GM21526 (cell line): Measurements from ENCODE around the gene DARS1.
"Not testable (repeated sequence)": the region's sequence is repeated elsewhere in the genome, so short reads cannot be mapped to it uniquely, and the experiment has no call there.

ENCODE experiments used
- ATAC-seq: cut with Tn5 transposase; IDR thresholded peaks from one replicate; pipeline ENCODE4 v1.9.1; 2021; ENCODE audit warnings: moderate library complexity; ENCODE audit not compliant: unreplicated experiment, low FRiP score

Gene DARS1

DNA sequence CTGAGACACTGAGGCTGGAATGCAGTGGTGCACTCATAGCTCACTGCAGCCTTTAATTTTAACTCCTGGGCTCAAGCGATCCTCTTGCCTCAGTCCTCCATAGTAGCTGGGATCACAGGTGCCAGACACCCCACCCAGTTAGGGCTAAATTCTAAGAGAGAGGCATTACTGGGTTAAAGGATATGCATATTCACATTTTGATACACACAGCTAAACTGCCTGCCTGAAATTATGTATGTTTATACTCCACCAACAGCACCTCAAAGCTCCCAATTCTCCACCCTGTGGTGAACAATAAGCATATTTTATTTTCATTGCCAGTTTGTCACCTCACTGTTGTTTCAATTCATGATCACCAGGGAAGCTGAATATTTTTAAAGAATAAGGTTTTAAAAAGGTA is 90.5 kb downstream of the DARS1 start:
- ATAC-seq = no peak

DNA sequence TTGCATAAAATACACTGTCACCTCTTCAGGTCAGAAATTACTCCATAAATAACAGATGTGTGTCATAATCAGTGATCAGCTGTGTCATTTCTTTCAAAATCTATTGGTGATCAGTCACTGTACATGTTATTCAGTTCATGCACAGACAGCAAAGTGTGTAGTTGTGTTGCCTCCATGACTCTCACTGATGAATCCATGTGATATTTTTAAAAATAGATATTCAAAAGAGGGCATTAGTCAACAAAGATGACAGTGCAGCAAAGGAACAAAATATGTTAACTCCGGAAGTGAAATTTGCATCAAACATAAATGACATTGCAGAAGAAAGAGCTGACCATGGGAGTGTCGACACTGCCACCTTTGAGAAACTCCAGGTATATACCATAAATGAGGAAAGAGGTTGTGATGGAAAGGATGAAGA is 92.0 kb downstream of the DARS1 start:
- no peak for ATAC-seq

DNA sequence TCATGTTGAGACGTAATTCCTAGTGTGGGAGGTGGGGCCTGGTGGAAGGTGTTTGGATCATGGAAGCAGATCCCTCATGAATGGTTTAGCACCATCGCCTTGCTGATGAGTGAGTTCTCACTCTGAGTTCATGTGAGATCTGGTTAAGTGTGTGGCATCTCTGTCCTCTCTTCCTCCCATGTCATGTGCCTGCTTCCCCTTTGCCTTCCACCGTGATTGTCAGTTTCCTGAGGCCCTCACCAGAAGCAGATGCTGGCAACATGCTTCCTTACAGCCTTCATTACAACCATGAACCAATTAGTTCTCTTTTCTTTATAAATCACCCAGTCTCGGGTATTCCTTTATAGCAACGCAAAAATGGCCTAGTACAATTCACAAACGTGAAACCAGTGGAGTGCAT is 94.6 kb downstream of the DARS1 start:
- no peak for ATAC-seq

DNA sequence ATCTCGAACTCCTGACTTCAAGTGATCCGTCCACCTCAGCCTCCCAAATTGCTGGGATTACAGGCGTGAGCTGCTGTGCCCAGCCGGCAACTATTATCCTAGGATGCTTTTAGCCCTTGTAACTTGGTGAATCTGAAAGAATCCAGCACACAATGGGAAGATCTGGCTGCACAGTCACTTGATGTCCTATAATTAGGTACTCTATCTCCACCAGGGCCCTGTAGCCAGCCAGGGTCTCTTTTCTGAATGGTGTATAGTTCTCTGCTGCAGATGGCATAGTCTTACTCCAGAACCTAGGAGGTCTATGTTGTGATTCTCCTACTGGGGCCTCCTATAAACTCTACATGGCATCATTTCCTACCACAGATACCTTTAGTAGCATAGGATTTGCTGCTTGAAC is 95.3 kb downstream of the DARS1 start:
- no peak for ATAC-seq

DNA sequence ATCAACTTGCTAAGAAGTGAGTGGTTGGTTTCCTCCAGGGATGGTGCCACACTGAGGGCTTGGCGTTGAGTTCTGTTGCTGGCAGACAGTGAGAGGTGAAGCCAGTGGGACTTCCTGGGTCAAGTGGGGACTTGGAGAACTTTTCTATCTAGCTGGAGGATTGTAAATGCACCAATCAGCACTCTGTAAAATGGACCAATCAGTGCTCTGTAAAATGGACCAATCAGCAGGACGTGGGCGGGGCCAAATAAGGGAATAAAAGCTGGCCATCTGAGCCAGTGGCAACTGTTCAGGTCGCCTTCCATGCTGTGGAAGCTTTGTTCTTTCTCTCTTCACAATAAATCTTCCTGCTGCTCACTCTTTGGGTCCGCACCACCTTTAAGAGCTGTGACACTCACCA is 96.8 kb downstream of the DARS1 start:
- ATAC-seq = not testable (repeated sequence)

DNA sequence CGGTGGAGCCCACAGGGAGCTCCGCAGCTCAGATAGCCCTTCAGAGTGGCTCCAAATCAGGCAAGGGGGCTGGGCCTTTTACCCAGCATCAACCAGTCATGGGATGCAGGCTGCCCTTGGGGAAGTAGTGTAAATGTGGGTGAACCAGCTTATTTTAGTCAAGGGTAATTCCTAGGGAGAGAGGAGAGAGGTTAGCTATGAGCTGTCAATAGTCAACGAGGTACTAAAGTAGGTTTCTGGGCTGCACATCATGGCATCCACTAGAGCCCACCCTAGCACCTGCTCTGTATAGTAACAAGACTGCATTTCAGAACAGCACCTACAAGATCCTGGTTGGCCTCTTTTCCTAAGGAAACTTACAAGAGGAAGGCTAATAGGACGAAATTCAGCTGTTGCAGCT is 99.7 kb downstream of the DARS1 start:
- no peak for ATAC-seq

DNA sequence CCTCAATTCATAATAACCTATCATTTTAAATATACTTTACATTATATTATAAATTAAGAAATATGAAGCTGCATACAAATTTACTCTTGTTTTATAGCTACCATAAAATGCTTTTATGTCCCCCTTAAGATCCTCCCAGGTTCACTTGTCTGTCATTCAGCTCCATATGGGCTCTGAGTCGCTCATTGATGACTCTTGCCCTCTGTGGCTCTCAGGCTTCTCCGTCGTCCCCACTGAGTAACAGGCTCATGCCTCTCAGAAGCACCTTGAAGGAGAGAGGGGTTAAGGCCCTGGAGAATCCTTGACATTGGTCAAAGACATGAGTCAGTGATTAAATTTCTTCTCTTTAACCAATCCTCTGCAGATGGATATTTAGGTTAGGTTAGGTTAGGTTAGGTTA is 103.0 kb downstream of the DARS1 start:
- ATAC-seq = no peak

DNA sequence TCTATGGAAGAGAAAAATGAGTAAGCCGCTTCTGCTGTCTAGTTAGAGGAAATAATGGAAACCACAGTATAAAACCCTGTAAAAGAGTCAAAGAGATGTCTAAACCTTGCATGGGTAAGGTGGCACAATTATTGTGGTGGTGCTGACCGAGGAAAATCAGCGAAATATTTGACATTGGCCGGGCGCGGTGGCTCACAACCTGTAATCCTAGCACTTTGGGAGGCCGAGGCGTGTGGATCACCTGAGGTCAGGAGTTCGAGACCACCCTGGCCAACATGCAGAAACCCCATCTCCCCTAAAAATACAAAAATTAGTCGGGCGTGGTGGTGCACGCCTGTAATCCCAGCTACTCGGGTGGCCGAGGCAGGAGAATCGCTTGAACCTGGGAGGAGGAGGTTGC is 108.7 kb downstream of the DARS1 start:
- not testable (repeated sequence) for ATAC-seq

DNA sequence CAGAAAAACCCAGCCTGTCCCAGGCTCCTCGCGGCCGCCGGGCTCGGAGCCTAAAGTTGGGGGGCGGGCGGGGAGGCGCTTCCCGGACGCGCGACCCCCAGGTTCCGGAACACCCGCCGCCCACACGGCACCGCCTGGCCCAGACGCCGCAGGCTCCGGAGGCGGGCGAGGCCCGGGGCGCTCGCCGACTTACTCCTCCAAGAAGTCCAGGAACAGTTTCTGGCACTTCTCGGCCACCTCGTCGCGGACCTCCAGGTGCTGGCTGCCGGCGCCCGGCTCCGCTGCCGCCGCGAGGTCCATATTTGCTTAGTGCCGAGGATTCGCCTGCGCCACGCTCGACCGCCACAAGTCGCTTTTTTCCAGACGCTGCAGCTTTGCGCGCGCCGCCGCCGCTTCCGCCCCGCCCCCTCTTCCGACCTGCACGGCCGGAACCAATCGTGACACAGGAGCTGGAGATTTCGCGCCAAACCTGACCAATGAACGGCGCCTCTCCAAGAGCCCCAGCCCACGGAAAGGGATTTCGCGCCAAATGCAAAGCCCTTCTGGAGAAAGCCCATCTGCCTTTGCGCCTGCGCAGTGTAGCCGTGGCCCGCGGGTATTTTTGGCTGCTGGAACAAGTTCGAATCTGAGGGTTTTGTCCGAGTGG is 109.2 kb downstream of the DARS1 start, which contains the start of gene MCM6:
Gene MCM6, minus strand, starts transcription at position 378 of the 646 bp plus-strand sequence. Its CDS starts 78 bp downstream, at position 300.
- ATAC-seq = peak; percentile 88

DNA sequence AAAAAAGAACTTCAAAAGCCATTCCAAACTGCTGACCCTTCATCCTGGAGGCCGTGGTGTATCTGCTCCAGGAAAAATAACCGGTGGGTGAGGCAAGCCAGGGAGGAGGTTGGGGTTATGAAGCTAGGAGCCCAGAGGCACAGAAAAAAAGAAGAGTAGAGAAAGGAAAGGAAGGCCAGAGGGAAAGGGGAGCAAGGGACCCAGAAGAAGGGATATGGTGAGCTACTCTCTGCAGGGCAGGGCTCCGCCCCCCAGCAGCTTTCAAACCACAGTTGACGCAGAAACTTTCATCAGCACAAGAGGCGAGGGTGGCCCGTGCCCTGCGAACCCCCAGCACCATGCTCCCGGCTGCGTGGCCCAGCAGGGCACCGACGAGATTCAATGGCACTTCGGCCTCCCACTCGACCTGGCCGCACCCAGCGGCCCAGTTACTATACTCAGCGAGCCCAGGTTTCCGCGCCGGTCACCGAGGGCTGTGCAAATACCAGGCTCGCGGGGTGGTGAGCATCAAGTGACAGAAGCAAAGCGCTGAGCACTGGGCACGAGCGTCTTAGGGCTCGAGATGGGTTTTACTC is 109.8 kb downstream of the DARS1 start:
- ATAC-seq = peak; percentile 56

DNA sequence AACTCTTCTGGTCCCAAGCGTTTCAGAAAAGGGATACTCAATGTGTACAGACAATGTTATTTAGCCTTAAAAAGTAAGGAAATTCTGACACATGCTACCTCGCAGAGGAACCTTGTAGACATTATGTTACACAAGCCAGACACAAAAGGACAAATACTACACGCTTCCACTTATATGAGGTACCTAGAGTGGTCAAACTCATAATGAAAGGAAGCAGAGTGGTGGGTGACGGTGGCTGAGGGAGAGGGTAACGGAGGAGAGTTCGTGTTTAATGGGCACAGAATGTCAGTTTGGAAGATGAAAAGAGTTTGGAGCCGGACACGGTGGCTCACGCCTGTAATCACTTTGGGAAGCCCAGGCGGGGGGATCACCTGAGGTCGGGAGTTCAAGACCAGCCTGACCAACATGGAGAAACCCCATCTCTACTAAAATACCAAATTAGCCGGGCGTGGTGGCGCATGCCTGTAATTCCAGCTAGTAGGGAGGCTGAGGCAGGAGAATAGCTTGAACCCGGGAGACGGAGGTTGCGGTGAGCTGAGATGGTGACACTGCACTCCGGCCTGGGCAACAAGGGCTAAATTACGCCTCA is 110.6 kb downstream of the DARS1 start:
- ATAC-seq = no peak

DNA sequence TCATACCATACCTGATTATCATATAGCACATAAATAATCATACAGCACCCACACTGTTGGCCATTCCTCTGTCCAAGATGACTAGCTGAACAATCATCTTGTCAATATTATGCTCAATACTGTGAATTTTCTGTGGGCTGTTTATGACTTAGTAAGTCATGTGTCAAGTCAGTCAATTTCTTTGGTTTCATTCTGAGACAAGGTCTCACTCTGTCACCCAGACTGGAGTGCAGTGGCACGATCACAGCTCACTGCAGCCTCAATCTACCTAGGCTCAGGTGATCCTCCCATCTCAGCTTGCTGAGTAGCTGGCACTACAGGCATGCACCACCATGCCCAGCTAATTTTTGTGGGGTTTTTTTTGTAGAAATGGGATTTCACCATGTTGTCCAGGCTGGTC is 114.9 kb downstream of the DARS1 start:
- no peak for ATAC-seq

DNA sequence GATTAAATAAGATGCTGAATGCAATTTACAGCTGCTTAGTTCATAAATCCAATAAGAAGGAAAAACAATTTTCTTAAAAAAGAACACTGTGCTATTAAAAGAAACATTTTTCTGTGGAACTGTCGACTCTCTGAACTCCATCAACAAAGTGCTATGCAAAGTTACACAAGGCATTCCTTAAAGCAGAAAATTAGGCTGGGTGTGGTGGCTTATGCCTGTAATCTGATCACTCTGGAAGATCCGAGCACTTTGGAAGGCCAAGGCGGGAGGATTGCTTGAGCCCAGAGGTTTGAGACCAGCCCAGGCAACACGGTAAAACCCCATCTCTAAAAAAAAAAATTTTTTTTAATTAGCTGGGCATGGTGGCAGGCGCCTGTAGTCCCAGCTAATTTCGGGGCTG is 122.2 kb downstream of the DARS1 start:
- no peak for ATAC-seq

DNA sequence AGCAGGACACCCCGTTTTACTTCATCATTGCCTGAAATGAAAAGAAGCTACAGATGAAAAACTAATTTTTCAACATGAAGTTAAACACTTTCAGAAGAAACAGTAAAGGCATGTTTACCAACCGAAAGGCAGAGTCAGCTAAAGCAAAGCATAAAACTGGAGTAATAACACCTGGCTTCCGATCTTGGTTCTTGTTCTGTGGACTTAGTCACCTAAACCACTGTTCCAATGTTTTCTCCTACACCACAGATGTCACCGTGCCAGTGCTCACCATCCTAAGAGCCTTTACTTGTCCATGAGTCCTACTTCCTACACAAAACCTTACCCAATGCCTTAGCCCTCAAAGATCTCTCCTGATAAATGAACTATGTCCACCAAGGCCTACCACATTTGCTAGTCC is 122.7 kb downstream of the DARS1 start:
- ATAC-seq = no peak
